Neural cell (in vitro differentiated cells): ENCODE data around the gene CRYM.

ENCODE experiments used
- EP300 ChIP-seq: fragments of 450-650 bp; conservative IDR thresholded peaks from 2 replicates; pipeline ENCODE4 v1.6.1; 2014; ENCODE audit warnings: antibody characterized with exemption, mild to moderate bottlenecking, moderate library complexity; ENCODE audit not compliant: poor library complexity, severe bottlenecking
- EZH2 ChIP-seq: fragments of 200-600, 300-800 bp; shearing (Covaris generic), sonication (generic); IDR thresholded peaks from 2 replicates; pipeline ENCODE4 v1.6.1; 2014; ENCODE audit warnings: antibody characterized with exemption, low read length, borderline replicate concordance, mild to moderate bottlenecking; ENCODE audit not compliant: insufficient read depth, poor library complexity, severe bottlenecking
- MXI1 ChIP-seq: fragments of 450-650 bp; conservative IDR thresholded peaks from 2 replicates; pipeline ENCODE4 v1.6.1; 2014; ENCODE audit warnings: antibody characterized with exemption, mild to moderate bottlenecking; ENCODE audit not compliant: poor library complexity, severe bottlenecking
- POLR2AphosphoS5 ChIP-seq: IDR thresholded peaks from 2 replicates; pipeline ENCODE4 v1.6.1; 2012
- SMC3 ChIP-seq: fragments of 450-650 bp; conservative IDR thresholded peaks from 2 replicates; pipeline ENCODE4 v1.6.1; 2014; ENCODE audit warnings: antibody characterized with exemption, mild to moderate bottlenecking, moderate library complexity; ENCODE audit not compliant: poor library complexity
- TAF1 ChIP-seq: IDR thresholded peaks from 2 replicates; pipeline ENCODE4 v1.6.1; 2012; ENCODE audit warnings: low read depth
- TF ChIP-seq, protein P1 (sequence below): fragments of 450-650 bp; IDR thresholded peaks from 2 replicates; pipeline ENCODE4 v1.5.1; 2014; ENCODE audit warnings: antibody characterized with exemption, mild to moderate bottlenecking, moderate library complexity; ENCODE audit not compliant: poor library complexity, severe bottlenecking
- TF ChIP-seq, protein P2 (sequence below): IDR thresholded peaks from 2 replicates; pipeline ENCODE4 v1.6.1; 2012; ENCODE audit warnings: borderline replicate concordance

DNA sequence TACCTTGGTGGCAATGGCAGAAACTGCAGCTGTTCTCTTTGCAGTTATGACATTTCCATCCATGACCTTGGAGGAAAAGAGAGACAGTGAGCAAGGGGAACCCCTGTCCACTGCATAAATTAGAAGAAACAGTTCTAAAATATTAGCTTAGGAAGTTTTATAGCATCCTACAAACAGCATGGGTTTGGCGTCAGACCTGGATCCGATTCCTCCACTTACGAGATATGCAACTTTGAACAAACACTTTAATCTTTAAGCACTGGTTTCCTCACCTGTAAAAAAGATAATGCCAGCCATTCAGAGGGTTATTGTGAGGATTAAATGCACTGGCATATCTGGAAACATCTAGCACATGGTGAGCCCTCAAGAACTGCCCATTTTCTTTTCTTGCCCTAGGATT is 2.6 kb downstream of the CRYM start:
- TF ChIP-seq SMC3: no peak
- TF ChIP-seq, protein P1, sequence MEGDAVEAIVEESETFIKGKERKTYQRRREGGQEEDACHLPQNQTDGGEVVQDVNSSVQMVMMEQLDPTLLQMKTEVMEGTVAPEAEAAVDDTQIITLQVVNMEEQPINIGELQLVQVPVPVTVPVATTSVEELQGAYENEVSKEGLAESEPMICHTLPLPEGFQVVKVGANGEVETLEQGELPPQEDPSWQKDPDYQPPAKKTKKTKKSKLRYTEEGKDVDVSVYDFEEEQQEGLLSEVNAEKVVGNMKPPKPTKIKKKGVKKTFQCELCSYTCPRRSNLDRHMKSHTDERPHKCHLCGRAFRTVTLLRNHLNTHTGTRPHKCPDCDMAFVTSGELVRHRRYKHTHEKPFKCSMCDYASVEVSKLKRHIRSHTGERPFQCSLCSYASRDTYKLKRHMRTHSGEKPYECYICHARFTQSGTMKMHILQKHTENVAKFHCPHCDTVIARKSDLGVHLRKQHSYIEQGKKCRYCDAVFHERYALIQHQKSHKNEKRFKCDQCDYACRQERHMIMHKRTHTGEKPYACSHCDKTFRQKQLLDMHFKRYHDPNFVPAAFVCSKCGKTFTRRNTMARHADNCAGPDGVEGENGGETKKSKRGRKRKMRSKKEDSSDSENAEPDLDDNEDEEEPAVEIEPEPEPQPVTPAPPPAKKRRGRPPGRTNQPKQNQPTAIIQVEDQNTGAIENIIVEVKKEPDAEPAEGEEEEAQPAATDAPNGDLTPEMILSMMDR: no peak
- no peak for TF ChIP-seq MXI1
- TF ChIP-seq TAF1: no peak
- TF ChIP-seq POLR2AphosphoS5: no peak
- TF ChIP-seq, protein P2, sequence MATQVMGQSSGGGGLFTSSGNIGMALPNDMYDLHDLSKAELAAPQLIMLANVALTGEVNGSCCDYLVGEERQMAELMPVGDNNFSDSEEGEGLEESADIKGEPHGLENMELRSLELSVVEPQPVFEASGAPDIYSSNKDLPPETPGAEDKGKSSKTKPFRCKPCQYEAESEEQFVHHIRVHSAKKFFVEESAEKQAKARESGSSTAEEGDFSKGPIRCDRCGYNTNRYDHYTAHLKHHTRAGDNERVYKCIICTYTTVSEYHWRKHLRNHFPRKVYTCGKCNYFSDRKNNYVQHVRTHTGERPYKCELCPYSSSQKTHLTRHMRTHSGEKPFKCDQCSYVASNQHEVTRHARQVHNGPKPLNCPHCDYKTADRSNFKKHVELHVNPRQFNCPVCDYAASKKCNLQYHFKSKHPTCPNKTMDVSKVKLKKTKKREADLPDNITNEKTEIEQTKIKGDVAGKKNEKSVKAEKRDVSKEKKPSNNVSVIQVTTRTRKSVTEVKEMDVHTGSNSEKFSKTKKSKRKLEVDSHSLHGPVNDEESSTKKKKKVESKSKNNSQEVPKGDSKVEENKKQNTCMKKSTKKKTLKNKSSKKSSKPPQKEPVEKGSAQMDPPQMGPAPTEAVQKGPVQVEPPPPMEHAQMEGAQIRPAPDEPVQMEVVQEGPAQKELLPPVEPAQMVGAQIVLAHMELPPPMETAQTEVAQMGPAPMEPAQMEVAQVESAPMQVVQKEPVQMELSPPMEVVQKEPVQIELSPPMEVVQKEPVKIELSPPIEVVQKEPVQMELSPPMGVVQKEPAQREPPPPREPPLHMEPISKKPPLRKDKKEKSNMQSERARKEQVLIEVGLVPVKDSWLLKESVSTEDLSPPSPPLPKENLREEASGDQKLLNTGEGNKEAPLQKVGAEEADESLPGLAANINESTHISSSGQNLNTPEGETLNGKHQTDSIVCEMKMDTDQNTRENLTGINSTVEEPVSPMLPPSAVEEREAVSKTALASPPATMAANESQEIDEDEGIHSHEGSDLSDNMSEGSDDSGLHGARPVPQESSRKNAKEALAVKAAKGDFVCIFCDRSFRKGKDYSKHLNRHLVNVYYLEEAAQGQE: no peak
- no peak for TF ChIP-seq EZH2
- TF ChIP-seq EP300: no peak
